Esophagus muscularis mucosa (tissue), 4 donors: Measurements from ENCODE around the gene RNF157. TPM values are rescaled to one million over a fixed set of nuclear protein-coding genes. Genes with fewer than 3 reads are reported as not detected.

ENCODE experiments used
- DNase-seq: peaks from one replicate; pipeline ENCODE4 v3.0.0-alpha.2; 2017; ENCODE audit errors: extremely low spot score
- H3K27ac ChIP-seq, 4 donors: fragments of 200-600 bp; sonication (generic); replicated peaks in 1 of 4; 1 replicate in 3 of 4; 2 replicates in 1 of 4; pipeline ENCODE4 v1.5.1; 2016 to 2019; ENCODE audit warnings: mild to moderate bottlenecking in 1 of 4
- H3K27me3 ChIP-seq, 4 donors: fragments of 200-600 bp; sonication (generic); one replicate each; pipeline versions ENCODE4 v1.5.1 to v1.6.0; 2016 to 2019
- H3K36me3 ChIP-seq, 4 donors: fragments of 200-600 bp; sonication (generic); one replicate each; pipeline ENCODE4 v1.5.1; 2016 to 2019
- H3K4me1 ChIP-seq, 4 donors: fragments of 200-600 bp; sonication (generic); one replicate each; pipeline ENCODE4 v1.5.1; 2016 to 2019
- H3K4me3 ChIP-seq, 4 donors: fragments of 200-600 bp; sonication (generic); 1 replicate in 2 of 4; 2 replicates in 2 of 4; pipeline ENCODE4 v1.5.1; 2016 to 2019; ENCODE audit warnings: mild to moderate bottlenecking in 4 of 4, moderate library complexity in 1 of 4
- H3K9me3 ChIP-seq, 4 donors: fragments of 200-600 bp; sonication (generic); 1 replicate in 3 of 4; 2 replicates in 1 of 4; pipeline ENCODE4 v1.5.1; 2016 to 2019
- EP300 ChIP-seq: sonication (generic); formaldehyde crosslinking; IDR thresholded peaks from one replicate; pipeline ENCODE4 v1.6.1; 2017; ENCODE audit warnings: antibody characterized with exemption
- POLR2A ChIP-seq: fragments of 450-650 bp; IDR thresholded peaks from one replicate; pipeline ENCODE4 v1.6.1; 2017; ENCODE audit warnings: antibody characterized with exemption, moderate library complexity, mild to moderate bottlenecking, low read depth
- POLR2AphosphoS5 ChIP-seq, 2 donors: sonication (generic); formaldehyde crosslinking; IDR thresholded peaks; one replicate each; pipeline ENCODE4 v1.6.1; 2017; ENCODE audit warnings: antibody characterized with exemption in 2 of 2
- WGBS: methylation state at CpG from one replicate; pipeline ENCODE4 v1.1.5; 2018; 5-methylcytosine and 5-hydroxymethylcytosine counted together
- intact Hi-C: fragments of 100-400 bp; cut with DNase I; formaldehyde crosslinking; loops from one replicate; pipeline ENCODE4 v1.15.1; 2023
- total RNA-seq, 4 donors: library from RNA; depleted of rRNA; stranded (reverse); fragments of >200 nt; gene quantifications; one replicate each; pipeline versions ENCODE4 v1.1.0 to v1.2.1, GENCODE V29; 2016
- TF ChIP-seq, protein P1 (sequence below), 3 experiments: fragments of 200-600 bp in 2 of 3; fragments of 450-650 bp in 1 of 3; sonication (generic) in 2 of 3; IDR thresholded peaks; one replicate each; pipeline ENCODE4 v1.5.1; 2017 to 2019; ENCODE audit warnings: antibody characterized with exemption in 3 of 3, mild to moderate bottlenecking in 2 of 3, moderate library complexity in 1 of 3

The RNF157 gene
- total RNA-seq, 4 donors from 2014 or later, result 2.1 to 8.1 (median 4.8) TPM

DNA sequence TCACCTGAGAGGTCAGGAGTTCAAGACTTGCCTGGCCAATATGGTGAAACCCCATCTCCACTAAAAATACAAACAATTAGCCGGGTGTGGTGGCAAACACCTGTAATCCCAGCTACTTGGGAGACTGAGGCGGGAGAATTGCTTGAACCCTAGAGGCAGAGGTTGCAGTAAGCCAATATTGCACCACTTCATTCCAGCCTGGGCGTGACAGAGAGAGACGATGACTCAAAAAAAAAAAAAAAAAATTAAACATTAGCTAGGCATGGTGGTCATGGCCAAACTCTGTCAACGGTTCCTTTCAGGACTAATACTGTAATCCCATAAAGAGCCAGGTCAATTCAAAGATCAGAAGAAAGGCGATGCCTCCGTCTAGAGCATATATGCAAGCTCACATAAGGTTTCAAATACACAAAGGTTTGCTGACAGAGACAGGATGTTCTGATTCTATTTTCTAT is 2.4 kb downstream of the RNF157 start:
- no peak for DNase-seq
- peaks cover 0 to 28% (median 6%) of the 10 kb centered on the region in 4 donors for H3K27me3 ChIP-seq
- H3K4me3 ChIP-seq, result no peak overlapping the region
- TF ChIP-seq EP300 (no peak), POLR2AphosphoS5 (IDR thresholded peaks at IDR 0.05) (no peak), POLR2A (no peak)
- TF ChIP-seq, protein P1, sequence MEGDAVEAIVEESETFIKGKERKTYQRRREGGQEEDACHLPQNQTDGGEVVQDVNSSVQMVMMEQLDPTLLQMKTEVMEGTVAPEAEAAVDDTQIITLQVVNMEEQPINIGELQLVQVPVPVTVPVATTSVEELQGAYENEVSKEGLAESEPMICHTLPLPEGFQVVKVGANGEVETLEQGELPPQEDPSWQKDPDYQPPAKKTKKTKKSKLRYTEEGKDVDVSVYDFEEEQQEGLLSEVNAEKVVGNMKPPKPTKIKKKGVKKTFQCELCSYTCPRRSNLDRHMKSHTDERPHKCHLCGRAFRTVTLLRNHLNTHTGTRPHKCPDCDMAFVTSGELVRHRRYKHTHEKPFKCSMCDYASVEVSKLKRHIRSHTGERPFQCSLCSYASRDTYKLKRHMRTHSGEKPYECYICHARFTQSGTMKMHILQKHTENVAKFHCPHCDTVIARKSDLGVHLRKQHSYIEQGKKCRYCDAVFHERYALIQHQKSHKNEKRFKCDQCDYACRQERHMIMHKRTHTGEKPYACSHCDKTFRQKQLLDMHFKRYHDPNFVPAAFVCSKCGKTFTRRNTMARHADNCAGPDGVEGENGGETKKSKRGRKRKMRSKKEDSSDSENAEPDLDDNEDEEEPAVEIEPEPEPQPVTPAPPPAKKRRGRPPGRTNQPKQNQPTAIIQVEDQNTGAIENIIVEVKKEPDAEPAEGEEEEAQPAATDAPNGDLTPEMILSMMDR (IDR thresholded peaks at IDR 0.05), result no peak
- intact Hi-C loops, result loop anchor here (5.0 kb wide), 1 partner anchor 34 kb away; no protein-coding TSS in a partner anchor
- no peaks in the 10 kb centered on the region for H3K9me3 ChIP-seq
- H3K36me3 ChIP-seq, result no peaks in the 10 kb centered on the region
- H3K27ac ChIP-seq, result no peak overlapping the region
- 84% methylated on average over 7 of the region's 7 CpGs for WGBS
- peaks cover 16 to 27% (median 22%) of the 10 kb centered on the region in 4 donors for H3K4me1 ChIP-seq

DNA sequence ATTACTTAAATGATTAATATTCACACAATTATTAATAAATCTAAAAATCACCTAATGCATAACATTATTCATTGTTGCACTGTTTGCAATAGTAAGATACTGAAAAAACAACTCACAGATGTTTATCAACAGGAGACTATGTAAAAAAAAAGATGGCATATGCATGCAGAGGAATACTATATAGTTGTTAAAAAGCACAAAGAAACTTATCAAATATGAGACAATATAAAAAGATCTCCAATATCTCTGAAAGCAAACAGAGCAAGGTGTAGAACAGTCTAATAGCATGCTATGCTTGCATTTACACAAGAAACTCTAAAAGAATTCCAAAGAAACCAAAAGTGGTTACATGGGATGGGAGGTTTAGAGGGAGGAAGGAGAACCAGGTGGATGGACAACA is 3.7 kb downstream of the RNF157 start:
- Histone ChIP-seq H3K4me1 (peaks cover 13 to 23% (median 20%) of the 10 kb centered on the region in 4 donors), H3K27ac (no peak overlapping the region), H3K9me3 (no peaks in the 10 kb centered on the region), H3K36me3 (no peaks in the 10 kb centered on the region), H3K4me3 (no peak overlapping the region), H3K27me3 (peaks cover 0 to 15% (median 2%) of the 10 kb centered on the region in 4 donors)
- DNase-seq, result no peak
- intact Hi-C loops, result loop anchor here (5.0 kb wide), 1 partner anchor 36 kb away; no protein-coding TSS in a partner anchor
- no peak for TF ChIP-seq EP300
- TF ChIP-seq POLR2A, result no peak
- no peak for TF ChIP-seq POLR2AphosphoS5 (IDR thresholded peaks at IDR 0.05)
- TF ChIP-seq, protein P1 (IDR thresholded peaks at IDR 0.05), result no peak

DNA sequence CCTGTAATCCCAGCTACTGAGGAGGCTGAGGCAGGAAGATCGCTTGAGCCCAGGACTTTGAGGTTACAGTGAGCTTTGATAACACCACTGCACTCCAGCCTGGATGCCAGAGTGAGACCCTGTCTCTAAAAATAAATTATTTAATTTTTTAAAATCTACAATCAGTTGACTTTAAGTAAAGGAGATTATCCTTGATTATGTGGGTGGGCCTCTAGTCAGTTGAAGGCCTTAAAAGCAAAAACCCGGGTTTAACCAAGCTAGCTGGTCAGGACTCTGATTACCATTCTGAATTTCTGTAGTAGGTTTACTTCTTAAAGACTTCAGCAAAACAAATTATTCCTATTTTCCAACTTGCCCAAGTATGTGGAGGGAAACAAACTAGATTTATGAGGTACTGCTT is 4.4 kb downstream of the RNF157 start:
- WGBS, result 91% methylated on average over 2 of the region's 2 CpGs
- Histone ChIP-seq H3K36me3 (no peaks in the 10 kb centered on the region), H3K4me3 (no peak overlapping the region), H3K9me3 (no peaks in the 10 kb centered on the region), H3K27ac (no peak overlapping the region), H3K4me1 (peaks cover 6 to 16% (median 12%) of the 10 kb centered on the region in 4 donors), H3K27me3 (peaks cover 0 to 13% (median 2%) of the 10 kb centered on the region in 4 donors)
- intact Hi-C loops, result loop anchor here (5.0 kb wide), 1 partner anchor 36 kb away; no protein-coding TSS in a partner anchor
- TF ChIP-seq POLR2A, result no peak
- TF ChIP-seq, protein P1 (IDR thresholded peaks at IDR 0.05), result no peak
- TF ChIP-seq POLR2AphosphoS5 (IDR thresholded peaks at IDR 0.05), result no peak
- no peak for TF ChIP-seq EP300
- DNase-seq, result no peak

DNA sequence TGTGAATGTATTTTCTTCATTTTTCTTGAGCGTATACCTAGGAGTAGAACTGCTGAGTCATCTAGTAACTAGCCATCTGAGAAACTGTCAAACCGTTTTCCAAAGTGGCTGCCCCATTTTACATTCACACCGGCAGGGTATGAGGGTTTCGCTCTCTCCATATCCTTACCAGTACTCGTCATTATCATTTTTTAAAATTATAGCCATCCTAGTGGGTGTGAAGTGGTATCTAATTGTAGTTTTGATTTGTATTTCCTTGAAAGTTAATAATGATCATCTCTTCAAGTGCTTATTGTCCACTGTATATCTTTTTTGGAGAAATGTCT is 6.0 kb downstream of the RNF157 start:
- WGBS, result 92% methylated on average over 5 of the region's 5 CpGs
- no peaks in the 10 kb centered on the region for H3K36me3 ChIP-seq
- intact Hi-C loops, result no loop called here

More for the DNA sequence above, 6.0 kb downstream of the RNF157 start:
- no peak for TF ChIP-seq POLR2AphosphoS5 (IDR thresholded peaks at IDR 0.05)
- no peak for TF ChIP-seq POLR2A
- TF ChIP-seq EP300, result no peak
- TF ChIP-seq, protein P1 (IDR thresholded peaks at IDR 0.05), result no peak
- Histone ChIP-seq H3K27me3 (peaks cover 0 to 5% (median 0%) of the 10 kb centered on the region in 4 donors), H3K27ac (no peak overlapping the region), H3K4me3 (no peak overlapping the region), H3K4me1 (peaks cover 0 to 6% (median 2%) of the 10 kb centered on the region in 4 donors), H3K9me3 (no peaks in the 10 kb centered on the region)
- no peak for DNase-seq
